ENCODE measurements around the gene HS6ST3.

HS6ST3 gene

GRCh38 chr13:96858133-96858826, 768.4 kb downstream of the HS6ST3 start:
- DNase-seq, result no peak

DNA sequence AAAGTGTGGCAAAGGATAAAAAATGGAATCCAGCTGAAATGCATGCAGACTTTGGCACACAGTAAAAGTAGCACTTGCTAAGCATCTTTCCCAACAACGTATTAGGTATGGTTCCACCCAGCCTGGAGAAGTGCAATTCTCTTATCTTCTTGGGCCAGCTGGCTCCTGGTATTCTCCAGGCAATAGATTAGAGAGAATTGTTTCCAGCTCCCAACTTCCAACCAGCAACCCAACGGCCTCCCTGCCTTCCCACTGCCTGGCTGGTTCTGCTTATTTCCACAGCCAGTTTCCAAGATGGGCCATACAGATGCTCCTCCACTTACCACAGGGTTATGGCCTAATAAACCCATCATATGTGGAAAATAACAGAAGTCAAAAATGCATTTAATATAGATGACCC, 771.0 kb downstream of the HS6ST3 start:
- DNase-seq, result no peak

DNA sequence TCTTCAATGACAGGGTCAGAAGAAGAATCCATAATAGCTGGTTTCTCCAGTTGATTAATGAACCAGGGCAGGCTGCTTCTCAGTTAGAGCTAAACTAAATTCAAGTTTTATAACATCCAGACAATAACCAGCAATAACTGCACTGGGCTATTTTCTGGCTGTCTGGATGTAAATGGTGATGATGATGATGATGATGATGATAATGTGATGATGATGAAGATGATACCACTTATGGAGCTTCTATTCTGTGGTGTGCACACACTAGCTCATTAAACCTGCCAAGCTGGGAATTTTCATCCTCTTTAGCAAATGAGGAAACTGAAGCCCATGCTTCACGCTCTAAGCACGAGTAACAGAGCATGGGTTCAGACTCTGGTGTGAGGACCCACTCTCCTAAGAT, 772.2 kb downstream of the HS6ST3 start:
- no peak for DNase-seq

- no peak for DNase-seq
Observed at GRCh38 chr13:96862999-96863398, 773.1 kb downstream of the HS6ST3 start.

- no peak for DNase-seq
Observed at GRCh38 chr13:96871469-96871868, 781.6 kb downstream of the HS6ST3 start.

- DNase-seq, result no peak
Observed at GRCh38 chr13:96880419-96880818, 790.5 kb downstream of the HS6ST3 start.

Data from DMS79 (cell line).